ENCODE measurements around the gene MSL1.

MSL1 gene

GRCh38 chr17:40092581-40092980 is 29.2 kb upstream of the MSL1 start:
- no peak for DNase-seq

- no peak for DNase-seq
Observed at GRCh38 chr17:40093005-40093579, 28.7 kb upstream of the MSL1 start.

- no peak for DNase-seq
Observed at GRCh38 chr17:40093580-40094201, 28.1 kb upstream of the MSL1 start.

GRCh38 chr17:40094874-40095273 is 26.9 kb upstream of the MSL1 start:
- no peak for DNase-seq

GRCh38 chr17:40095351-40095943 is 26.3 kb upstream of the MSL1 start:
- DNase-seq: no peak

- no peak for DNase-seq
Observed at GRCh38 chr17:40095944-40096791, 25.6 kb upstream of the MSL1 start.

- DNase-seq: no peak
Observed at GRCh38 chr17:40097087-40097486, 24.7 kb upstream of the MSL1 start.

- DNase-seq: no peak
Observed at GRCh38 chr17:40097931-40098845, 23.6 kb upstream of the MSL1 start.

- DNase-seq: peak; percentile 70
Observed at GRCh38 chr17:40098846-40099618, 22.7 kb upstream of the MSL1 start.

GRCh38 chr17:40099619-40100418 is 22.0 kb upstream of the MSL1 start:
- no peak for DNase-seq

- no peak for DNase-seq
Observed at GRCh38 chr17:40100419-40100668, 21.4 kb upstream of the MSL1 start, which contains the start of gene NR1D1. NR1D1 (minus strand) TSS chr17:40100589; CDS start chr17:40100094, 495 bp downstream.

- DNase-seq: peak; percentile 95
Observed at GRCh38 chr17:40100669-40101366, 21.0 kb upstream of the MSL1 start.

- DNase-seq: no peak
Observed at GRCh38 chr17:40101367-40102210, 20.2 kb upstream of the MSL1 start.

GRCh38 chr17:40103071-40103661 is 18.6 kb upstream of the MSL1 start:
- DNase-seq: no peak

GRCh38 chr17:40103688-40104087 is 18.1 kb upstream of the MSL1 start:
- DNase-seq: no peak

GRCh38 chr17:40104594-40105486 is 16.9 kb upstream of the MSL1 start:
- no peak for DNase-seq

- DNase-seq: no peak
Observed at GRCh38 chr17:40105861-40106759, 15.7 kb upstream of the MSL1 start.

Measured in NCI-H2171 (cell line).